T47D (cell line): ENCODE results near the gene PGBD2.

Experiments
- DNase-seq, 2 experiments: peaks; one replicate each; pipeline versions ENCODE4 v3.0.0 to v3.0.0-alpha.2; 2011 to 2012; ENCODE audit warnings: low read depth in 1 of 2, low spot score in 1 of 2
- JUND ChIP-seq: IDR thresholded peaks from 2 replicates; pipeline ENCODE4 v1.6.1; 2012; ENCODE audit warnings: low read depth
- in situ Hi-C: cut with HindIII; loops from 2 replicates; pipeline ENCODE4 v1.10.0; 2016; ENCODE audit warnings: low sequenced_read_pairs, low pct_unique_long_range_greater_than_20kb

Gene PGBD2

DNA sequence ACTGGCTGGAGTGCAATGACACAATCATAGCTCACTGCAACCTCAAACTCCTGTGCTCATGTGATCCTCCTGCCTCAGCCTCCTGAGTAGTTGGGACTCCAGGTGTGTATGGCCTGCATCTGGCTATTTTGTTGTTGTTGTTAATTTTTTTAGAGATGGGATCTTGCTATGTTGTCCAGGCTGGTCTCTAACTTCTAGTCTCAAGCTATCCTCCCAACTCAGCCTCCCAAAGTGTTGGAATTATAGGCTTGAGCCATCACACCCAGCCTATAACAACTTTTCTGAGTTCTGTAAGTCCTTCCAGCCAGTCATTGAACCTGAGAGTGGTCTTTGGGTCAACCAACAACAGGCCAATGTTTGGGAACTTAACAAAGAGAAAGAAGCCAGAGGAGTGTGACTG, 11.2 kb upstream of the PGBD2 start:
- in situ Hi-C loops = no loop called here
- TF ChIP-seq JUND = no peak
- DNase-seq = no peak

DNA sequence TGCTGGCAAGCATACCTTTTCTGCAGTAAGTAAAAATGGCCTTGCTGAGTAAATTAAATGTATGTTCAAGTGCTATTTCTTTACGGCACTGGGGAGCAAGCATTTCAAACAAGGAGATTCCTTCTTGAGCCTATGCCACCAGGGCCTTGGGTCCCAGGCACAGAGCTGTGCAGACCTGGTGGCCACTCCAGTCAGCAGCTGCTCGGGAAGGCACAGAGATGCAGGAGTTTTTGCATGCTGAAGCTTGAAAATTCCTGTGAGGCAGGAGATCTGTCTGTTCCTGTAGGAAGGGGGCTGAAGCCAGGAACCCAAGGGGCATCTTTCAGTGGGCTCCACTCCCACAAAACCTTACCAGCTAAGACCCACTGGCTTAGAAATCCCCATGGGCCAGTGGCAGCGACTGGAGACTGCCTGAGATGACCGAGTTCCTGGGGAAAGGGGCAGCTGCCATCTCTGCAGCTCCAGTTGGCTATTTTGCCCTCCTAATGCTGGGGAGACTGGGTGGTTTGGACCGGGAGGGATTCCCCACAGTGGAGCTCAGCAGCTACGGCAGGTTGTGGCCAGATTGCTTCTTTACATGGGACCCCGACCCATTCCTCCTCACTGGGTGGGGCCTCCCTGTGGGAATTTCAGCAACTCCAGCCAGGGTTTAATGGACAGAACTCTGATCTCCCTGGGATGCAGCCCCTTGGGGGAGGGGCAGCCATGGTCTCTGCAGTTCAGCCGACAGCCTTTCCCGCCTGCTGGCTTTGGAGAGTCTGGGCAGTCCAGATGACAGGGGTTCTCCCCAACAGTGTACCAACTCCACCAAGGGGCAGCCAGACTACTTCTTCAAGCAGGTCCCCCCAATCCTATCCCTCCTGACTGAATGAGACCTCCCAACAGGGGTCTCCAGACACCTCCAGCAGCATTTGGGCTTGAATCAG, 8.4 kb upstream of the PGBD2 start:
- no peak for TF ChIP-seq JUND
- DNase-seq = no peak
- in situ Hi-C loops = no loop called here

DNA sequence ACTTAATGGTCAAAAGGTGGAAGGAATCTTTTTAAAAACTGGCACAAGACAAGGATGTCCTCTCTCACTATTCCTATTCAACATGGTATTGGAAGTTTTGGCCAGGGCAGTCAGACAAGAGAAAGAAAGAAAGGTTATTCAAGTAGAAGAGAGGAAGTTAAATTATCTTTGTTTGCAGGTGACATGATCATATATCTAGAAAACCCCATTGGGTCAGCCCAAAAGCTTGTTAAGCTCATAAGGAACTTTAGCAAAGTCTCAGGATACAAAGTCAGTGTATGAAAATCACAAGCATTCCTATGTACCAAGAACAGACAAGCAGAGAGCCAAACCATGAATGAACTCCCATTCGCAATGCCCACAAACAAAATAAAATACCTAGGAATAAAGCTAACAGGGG, 5.4 kb upstream of the PGBD2 start:
- TF ChIP-seq JUND = no peak
- DNase-seq = no peak
- in situ Hi-C loops = no loop called here

DNA sequence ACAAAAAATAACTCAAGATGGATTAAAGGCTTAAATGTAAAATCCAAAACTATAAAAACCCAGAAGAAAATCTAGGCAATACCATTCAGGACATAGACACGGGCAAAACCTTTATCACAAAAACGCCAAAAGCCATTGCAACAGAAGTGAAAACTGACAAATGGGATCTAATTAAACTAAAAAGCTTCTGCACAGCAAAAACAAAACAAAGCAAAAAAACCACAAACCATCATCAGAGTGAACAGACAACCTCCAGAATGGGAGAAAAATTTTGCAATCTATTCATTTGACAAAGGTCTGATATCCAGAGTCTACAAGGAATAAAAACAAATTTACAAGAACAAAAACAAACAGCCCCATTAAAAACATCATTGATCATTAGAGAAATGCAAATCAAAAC, 4.5 kb upstream of the PGBD2 start:
- no peak for DNase-seq

DNA sequence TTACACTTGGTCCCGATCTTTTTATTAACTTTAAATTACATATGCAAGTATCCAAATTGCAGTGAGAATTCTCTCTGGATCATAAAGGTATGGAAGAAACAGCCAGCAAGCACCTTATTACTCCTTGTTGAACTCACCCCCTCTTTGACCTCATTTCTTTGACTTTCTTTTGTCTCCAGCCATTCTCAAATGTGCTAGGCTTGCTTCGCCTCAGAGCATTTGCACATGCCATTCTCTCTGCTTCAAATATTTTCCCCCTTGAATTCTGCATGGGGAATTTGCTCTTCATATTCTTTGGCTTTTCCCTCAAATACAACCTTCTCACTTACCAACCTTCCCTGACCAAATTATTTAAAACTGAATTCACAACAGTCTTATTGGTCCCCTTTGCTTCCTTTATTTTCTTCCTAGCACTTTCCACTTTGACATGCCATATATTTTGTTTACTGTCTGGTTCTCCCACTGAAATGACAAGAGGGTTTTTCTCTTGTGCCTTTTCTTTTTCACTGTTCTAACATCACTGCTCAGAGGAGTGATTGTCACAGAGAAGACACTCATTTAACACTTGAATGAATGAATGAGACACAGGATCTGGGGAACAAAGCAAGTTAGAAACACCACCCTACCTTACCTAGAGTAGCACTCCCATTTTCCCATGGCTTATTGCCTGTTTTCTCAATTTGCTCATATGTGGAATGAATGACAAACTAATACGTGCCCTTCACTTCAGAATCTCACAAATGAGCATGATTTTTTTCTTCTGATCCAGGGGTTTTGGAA, 1.4 kb upstream of the PGBD2 start:
- DNase-seq = no peak
- in situ Hi-C loops = no loop called here
- no peak for TF ChIP-seq JUND

More for the DNA sequence above, 4.5 kb upstream of the PGBD2 start:
- no peak for TF ChIP-seq JUND
- in situ Hi-C loops = no loop called here

DNA sequence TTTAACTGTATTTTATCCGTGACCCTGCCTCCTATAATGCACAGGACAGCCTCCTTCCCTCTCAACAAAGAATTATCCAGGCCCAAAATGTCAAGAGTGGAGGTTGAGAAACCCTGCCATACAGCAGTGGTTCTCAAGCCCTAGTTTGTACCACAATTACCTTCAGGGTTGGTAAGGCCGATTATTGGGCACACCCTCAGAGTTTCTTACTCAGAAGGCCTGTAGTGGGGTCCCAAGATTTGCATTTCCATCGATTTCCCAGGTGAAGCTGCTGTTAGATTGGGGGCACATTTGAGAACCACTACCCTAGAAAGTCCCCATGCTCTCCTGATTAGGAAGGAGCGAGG, 400 bp upstream of the PGBD2 start:
- no peak for DNase-seq

DNA sequence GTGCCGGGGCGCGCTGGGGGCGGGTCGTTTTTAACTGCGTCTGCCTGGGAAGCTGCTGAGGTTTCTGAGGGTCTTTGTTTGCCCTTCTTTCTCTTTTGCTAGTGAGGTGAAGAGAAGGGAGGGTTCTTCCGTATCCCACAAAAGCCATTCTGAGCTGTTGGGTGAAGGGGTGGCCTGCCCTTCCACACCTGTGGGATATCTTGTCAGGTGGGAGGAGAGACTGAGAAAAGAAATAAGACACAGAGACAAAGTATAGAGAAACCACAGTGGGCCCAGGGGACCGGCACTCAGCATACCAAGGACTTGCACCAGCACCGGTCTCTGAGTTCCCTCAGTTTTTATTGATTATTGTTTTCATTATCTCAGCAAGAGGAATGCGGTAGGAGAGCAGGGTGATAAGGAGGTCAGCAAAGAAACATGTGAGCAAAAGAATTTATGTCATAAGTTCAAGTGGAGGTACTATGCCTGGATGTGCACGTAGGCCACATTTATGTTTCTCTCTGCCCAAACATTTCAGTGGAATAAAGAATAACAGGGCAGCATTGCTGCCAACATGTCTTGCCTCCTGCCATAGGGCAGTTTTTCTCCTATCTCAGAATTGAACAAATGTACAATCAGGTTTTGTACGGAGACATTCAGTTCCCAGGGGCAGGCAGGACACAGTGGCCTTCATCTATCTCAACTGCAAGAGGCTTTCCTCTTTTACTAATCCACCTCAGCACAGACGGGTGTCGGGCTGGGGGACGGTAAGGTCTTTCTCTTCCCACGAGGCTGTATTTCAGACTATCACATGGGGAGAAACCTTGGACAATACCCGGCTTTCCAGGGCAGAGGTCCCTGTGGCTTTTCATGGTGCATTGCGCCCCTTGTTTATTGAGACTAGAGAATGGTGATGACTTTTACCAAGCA, 972 bp downstream of the PGBD2 start:
- DNase-seq = no peak
- in situ Hi-C loops = no loop called here

More for the DNA sequence above, 400 bp upstream of the PGBD2 start:
- TF ChIP-seq JUND = no peak
- in situ Hi-C loops = no loop called here

DNA sequence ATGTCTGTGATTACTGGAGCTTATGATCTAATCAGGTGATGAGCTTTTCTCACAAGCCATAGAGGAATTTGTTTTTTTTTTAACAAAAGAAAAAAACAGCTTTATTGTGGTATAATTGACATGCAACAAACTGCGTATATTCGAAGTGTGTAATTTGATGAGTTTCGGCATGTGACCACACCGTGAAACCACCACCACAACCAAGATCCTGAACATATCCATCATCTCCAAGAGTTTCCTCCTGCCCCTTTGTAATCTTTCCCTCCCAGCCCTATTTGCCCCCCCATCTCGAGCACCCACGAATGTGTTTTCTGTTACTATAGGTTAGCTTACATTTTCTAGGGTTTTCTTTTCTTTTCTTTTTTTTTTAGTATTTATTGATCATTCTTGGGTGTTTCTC, 4.7 kb downstream of the PGBD2 start:
- no peak for TF ChIP-seq JUND
- in situ Hi-C loops = no loop called here
- DNase-seq = no peak

More for the DNA sequence above, 972 bp downstream of the PGBD2 start:
- no peak for TF ChIP-seq JUND

DNA sequence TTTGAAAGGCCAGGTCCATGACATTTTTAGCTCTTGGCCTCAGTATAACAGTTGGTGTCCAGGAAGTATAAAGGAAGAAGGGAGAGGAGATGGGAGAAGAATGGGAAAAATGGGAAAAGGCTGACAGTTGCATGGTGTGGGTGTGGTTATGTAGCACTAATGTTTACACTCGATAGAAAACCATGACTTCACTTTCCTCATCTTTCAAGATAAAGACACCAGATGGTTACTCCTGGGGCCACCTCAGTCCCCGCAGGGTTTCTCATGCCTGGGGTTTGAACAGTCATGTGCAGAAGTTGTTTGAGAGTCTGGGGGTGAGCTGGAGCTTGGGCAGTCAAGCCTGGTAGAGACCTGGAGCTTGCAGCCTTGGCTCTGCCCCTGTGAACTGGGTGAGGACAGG, 7.9 kb downstream of the PGBD2 start:
- in situ Hi-C loops = no loop called here
- no peak for DNase-seq
- no peak for TF ChIP-seq JUND

DNA sequence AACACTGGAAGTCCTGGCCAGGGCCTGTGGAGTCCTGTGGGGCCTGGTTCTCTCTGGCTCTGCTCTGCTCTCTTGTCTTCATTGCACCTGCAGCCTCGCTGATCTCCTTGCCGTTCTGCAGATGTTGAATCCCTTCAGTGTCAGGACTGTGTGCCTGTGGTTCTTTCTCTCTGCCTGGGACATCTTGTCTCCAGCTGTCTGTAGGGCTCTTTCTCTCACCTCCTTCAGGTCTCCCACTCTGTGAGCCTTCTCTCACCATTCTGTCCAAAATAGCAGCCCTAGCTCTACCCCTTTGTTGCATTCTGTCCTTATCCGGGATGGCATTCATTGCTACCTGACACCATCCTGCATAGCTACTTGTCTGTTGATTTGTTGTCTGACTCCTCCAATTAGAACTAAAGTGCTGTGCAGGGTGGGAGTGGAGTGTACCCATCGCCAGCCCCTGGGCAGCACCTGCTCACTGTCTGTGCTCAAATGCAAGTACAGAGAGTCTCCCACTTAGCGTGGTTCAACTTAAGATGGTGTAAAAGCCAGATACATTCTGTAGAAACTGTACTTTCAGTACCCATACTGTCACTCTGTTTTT, 8.9 kb downstream of the PGBD2 start:
- no peak for TF ChIP-seq JUND
- DNase-seq = no peak
- in situ Hi-C loops = no loop called here

DNA sequence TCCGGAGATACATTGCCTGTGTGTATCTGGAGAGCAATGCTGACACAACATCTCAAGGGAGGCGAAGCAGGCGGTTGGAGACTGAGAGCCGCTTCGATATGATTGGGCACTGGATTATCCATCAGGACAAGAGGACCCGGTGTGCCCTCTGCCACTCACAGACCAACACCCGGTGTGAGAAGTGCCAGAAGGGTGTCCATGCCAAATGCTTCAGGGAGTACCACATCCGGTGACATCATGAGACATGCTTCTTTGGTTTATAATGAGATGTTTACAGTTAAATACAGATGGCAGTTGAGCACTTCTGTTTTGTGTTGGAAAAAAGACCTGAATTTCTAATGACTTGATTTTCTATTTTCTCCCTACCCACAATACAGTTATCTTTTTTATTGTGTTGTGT, 12.1 kb downstream of the PGBD2 start:
- TF ChIP-seq JUND = no peak
- DNase-seq = no peak
- in situ Hi-C loops = no loop called here

DNA sequence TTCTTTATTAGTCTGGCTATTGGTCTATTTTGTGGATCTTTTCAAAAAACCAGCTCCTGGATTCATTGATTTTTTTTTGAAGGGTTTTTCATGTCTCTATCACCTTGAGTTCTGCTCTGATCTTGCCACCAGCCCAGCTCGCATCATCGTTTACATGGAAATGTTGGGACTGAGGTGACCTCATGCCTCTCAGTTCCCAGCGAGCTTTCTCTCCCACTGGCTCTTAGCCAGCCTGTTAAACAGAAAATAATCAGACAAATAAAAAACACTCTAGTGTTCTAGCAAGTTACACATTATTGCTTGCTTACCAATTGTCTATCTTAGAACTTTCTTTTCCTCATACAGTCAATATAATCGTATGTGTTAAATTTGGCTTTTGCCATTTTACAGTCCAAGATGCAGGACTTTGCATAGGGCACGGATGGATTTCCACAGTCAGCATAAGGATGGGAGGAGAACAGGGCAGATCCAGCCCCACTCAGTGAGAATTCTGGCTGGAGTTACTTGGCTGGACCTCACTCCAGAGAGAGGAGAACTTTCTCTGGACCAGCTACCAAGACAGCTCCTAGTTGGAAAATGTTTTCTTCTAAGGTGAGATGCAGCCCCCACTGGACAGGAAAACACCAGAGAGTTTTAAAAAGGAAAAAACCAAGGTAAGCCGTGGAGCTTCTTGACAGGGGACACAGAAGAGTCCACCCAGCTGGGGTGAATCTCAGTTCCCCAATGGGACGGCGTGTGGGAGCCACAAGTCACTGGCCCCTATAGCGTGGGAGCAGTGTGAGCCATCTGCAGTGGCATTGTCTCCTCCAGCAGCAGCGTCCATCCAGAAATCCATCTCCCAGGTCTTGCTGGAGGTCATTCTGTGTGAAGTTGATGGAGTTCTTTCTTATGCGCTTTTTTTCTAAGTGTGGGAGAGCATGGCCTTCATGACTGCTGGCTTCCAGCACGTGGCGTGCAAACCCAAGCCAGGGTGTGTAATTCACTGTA, 17.6 kb downstream of the PGBD2 start:
- no peak for DNase-seq
- no peak for TF ChIP-seq JUND
- in situ Hi-C loops = no loop called here
